Epithelial cell of prostate (primary cell): ENCODE data around the gene FBXO21.

Experiments
- DNase-seq: peaks from one replicate; pipeline ENCODE4 v3.0.0-alpha.2; 2011; ENCODE audit warnings: low read depth, low spot score
- H3K27ac ChIP-seq: fragments of 450-650 bp; 2 replicates; pipeline ENCODE4 v1.5.1; 2017; ENCODE audit warnings: mild to moderate bottlenecking

Gene FBXO21

GRCh38 chr12:117142094-117142493 lies 48.2 kb downstream of the FBXO21 start:
- no peak overlapping the region for H3K27ac ChIP-seq
- DNase-seq, result no peak

- no peak for DNase-seq
- no peak overlapping the region for H3K27ac ChIP-seq
These were observed 49.0 kb downstream of the FBXO21 start for GRCh38 chr12:117141097-117141898.

- H3K27ac ChIP-seq, result no peak overlapping the region
- DNase-seq, result no peak
These were observed 49.7 kb downstream of the FBXO21 start for GRCh38 chr12:117140397-117141096.

- DNase-seq, result no peak
- no peak overlapping the region for H3K27ac ChIP-seq
These were observed 51.1 kb downstream of the FBXO21 start for GRCh38 chr12:117139025-117139717.

GRCh38 chr12:117134721-117135120 lies 55.5 kb downstream of the FBXO21 start:
- no peak for DNase-seq
- H3K27ac ChIP-seq, result no peak overlapping the region

GRCh38 chr12:117134059-117134458 lies 56.2 kb downstream of the FBXO21 start:
- DNase-seq, result no peak
- no peak overlapping the region for H3K27ac ChIP-seq

- DNase-seq, result no peak
- H3K27ac ChIP-seq, result no peak overlapping the region
These were observed 59.5 kb downstream of the FBXO21 start for GRCh38 chr12:117130801-117131200.

GRCh38 chr12:117129391-117129790 lies 60.9 kb downstream of the FBXO21 start:
- DNase-seq, result no peak

GRCh38 chr12:117127933-117128823 lies 62.1 kb downstream of the FBXO21 start:
- no peak overlapping the region for H3K27ac ChIP-seq
- no peak for DNase-seq

More at GRCh38 chr12:117129391-117129790, 60.9 kb downstream of the FBXO21 start:
- H3K27ac ChIP-seq, result no peak overlapping the region

GRCh38 chr12:117126335-117126734 lies 63.9 kb downstream of the FBXO21 start:
- no peak for DNase-seq
- no peak overlapping the region for H3K27ac ChIP-seq

GRCh38 chr12:117125767-117126166 lies 64.5 kb downstream of the FBXO21 start:
- no peak overlapping the region for H3K27ac ChIP-seq

GRCh38 chr12:117125272-117125613 lies 65.0 kb downstream of the FBXO21 start:
- DNase-seq, result no peak
- H3K27ac ChIP-seq, result no peak overlapping the region

More at GRCh38 chr12:117125767-117126166, 64.5 kb downstream of the FBXO21 start:
- DNase-seq, result no peak

- no peak for DNase-seq
- H3K27ac ChIP-seq, result no peak overlapping the region
These were observed 65.6 kb downstream of the FBXO21 start for GRCh38 chr12:117124421-117125271.

- no peak for DNase-seq
- no peak overlapping the region for H3K27ac ChIP-seq
These were observed 68.8 kb downstream of the FBXO21 start for GRCh38 chr12:117121441-117121840.

- DNase-seq, result no peak
- no peak overlapping the region for H3K27ac ChIP-seq
These were observed 69.5 kb downstream of the FBXO21 start for GRCh38 chr12:117120787-117121186.

GRCh38 chr12:117119592-117120198 lies 70.6 kb downstream of the FBXO21 start:
- H3K27ac ChIP-seq, result no peak overlapping the region
- DNase-seq, result no peak

- DNase-seq, result no peak
- no peak overlapping the region for H3K27ac ChIP-seq
These were observed 71.3 kb downstream of the FBXO21 start for GRCh38 chr12:117118838-117119591.

- no peak for DNase-seq
- H3K27ac ChIP-seq, result no peak overlapping the region
These were observed 75.5 kb downstream of the FBXO21 start for GRCh38 chr12:117114784-117115183.
